ENCODE results near the gene RALGPS1. TPM values are rescaled to one million over a fixed set of nuclear protein-coding genes. Genes with fewer than 3 reads are reported as not detected.

Gene RALGPS1
- polyA plus RNA-seq, 3 donors, result 0.60 to 4.6 (median 1.3) TPM

DNA sequence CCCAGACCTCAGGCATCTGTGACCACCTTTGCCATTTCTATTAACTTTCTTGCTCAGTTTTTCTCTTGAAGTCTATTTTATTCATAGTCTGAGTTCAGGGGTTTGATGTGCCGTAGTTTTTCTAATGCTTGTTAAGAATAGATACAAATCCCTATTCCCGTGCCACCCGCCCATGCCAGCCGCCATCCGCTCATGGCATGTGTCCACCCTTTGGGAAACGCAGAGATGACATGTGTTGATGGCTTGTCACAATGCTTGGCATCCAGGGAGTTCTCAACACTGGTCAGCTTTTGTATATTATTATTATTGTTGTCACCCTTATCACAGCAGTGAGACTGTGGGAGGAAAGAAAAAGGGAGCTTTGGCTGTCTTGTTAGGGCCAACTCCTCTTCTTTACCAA lies 225.2 kb downstream of the RALGPS1 start:
- Mint-ChIP-seq H3K4me1 (no peaks in the 10 kb centered on the region), H3K9me3 (peaks cover 0 to 2% (median 0%) of the 10 kb centered on the region in 7 donors), H3K27me3 (ENCODE audit: low read depth in 3 of 3) (peaks cover 9 to 24% (median 11%) of the 10 kb centered on the region in 3 donors), H3K36me3 (no peaks in the 10 kb centered on the region), H3K4me3 (no peak overlapping the region), H3K27ac (no peak overlapping the region)
- Histone ChIP-seq H3K4me3 (replicated peaks in 1 of 3; ENCODE audit: low read depth in 2 of 3, low read length in 3 of 3) (no peak overlapping the region), H2AFZ (ENCODE audit: insufficient read depth, low read depth, low read length, poor library complexity, severe bottlenecking) (no peak overlapping the region), H3K4me1 (ENCODE audit: control insufficient read depth in 1 of 2, insufficient read depth in 2 of 2, low read length in 2 of 2) (no peaks in the 10 kb centered on the region), H3K79me2 (ENCODE audit: insufficient read depth, low read length) (no peaks in the 10 kb centered on the region), H3K27ac (ENCODE audit: low read depth in 1 of 2, low read length in 2 of 2) (no peak overlapping the region), H3K9ac (ENCODE audit: insufficient read depth, low read length, poor library complexity, severe bottlenecking) (no peak overlapping the region), H3K27me3 (ENCODE audit: control insufficient read depth in 2 of 2, insufficient read depth in 2 of 2, low read length in 2 of 2) (no peaks in the 10 kb centered on the region), H3K4me2 (replicated peaks; ENCODE audit: extremely low read depth, low read length, poor library complexity, severe bottlenecking) (no peak overlapping the region), H3K9me3 (replicated peaks in 1 of 2; ENCODE audit: control insufficient read depth in 1 of 2, insufficient read depth in 1 of 2, low read length in 2 of 2) (no peaks in the 10 kb centered on the region), H4K20me1 (ENCODE audit: insufficient read depth, low read length) (no peaks in the 10 kb centered on the region), H3K36me3 (replicated peaks in 1 of 2; ENCODE audit: control insufficient read depth in 1 of 2, insufficient read depth in 2 of 2, low read length in 2 of 2) (no peaks in the 10 kb centered on the region)
- WGBS (ENCODE audit: insufficient coverage), result no CpG with 5 or more reads among the region's 6 CpGs
- intact Hi-C loops (cut with micrococcal nuclease), result no loop called here
- TF ChIP-seq, protein P1, sequence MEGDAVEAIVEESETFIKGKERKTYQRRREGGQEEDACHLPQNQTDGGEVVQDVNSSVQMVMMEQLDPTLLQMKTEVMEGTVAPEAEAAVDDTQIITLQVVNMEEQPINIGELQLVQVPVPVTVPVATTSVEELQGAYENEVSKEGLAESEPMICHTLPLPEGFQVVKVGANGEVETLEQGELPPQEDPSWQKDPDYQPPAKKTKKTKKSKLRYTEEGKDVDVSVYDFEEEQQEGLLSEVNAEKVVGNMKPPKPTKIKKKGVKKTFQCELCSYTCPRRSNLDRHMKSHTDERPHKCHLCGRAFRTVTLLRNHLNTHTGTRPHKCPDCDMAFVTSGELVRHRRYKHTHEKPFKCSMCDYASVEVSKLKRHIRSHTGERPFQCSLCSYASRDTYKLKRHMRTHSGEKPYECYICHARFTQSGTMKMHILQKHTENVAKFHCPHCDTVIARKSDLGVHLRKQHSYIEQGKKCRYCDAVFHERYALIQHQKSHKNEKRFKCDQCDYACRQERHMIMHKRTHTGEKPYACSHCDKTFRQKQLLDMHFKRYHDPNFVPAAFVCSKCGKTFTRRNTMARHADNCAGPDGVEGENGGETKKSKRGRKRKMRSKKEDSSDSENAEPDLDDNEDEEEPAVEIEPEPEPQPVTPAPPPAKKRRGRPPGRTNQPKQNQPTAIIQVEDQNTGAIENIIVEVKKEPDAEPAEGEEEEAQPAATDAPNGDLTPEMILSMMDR (IDR thresholded peaks at IDR 0.05), result no peak
- no peak for DNase-seq

DNA sequence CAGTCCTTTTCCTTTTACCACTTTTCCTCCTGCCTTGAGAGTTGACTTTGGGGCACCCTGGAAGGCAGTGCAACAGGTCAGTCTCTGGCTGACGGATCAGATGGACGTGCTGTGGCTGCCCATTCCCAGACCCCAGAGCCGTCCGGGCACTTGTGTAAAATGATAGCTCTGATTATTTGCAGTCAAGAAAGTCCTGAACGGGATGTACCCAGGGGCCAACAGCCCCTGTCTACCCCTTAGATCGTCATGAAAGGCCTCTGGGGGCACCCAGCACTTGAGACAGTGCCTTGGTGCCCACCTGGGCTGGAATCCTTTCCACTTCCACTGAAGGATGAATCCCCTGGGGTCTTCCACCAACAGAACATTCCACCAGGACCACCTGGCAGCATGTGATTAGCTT lies 225.6 kb downstream of the RALGPS1 start:
- H3K9ac ChIP-seq (ENCODE audit: insufficient read depth, low read length, poor library complexity, severe bottlenecking), result no peak overlapping the region
- no peaks in the 10 kb centered on the region for H3K27me3 ChIP-seq (ENCODE audit: control insufficient read depth in 2 of 2, insufficient read depth in 2 of 2, low read length in 2 of 2)
- TF ChIP-seq, protein P1 (IDR thresholded peaks at IDR 0.05), result no peak
- H3K27ac ChIP-seq (ENCODE audit: low read depth in 1 of 2, low read length in 2 of 2), result no peak overlapping the region
- DNase-seq, result no peak
- intact Hi-C loops (cut with micrococcal nuclease), result no loop called here
- H3K4me2 ChIP-seq (replicated peaks; ENCODE audit: extremely low read depth, low read length, poor library complexity, severe bottlenecking), result no peak overlapping the region
- no peaks in the 10 kb centered on the region for H3K36me3 ChIP-seq (replicated peaks in 1 of 2; ENCODE audit: control insufficient read depth in 1 of 2, insufficient read depth in 2 of 2, low read length in 2 of 2)
- H3K9me3 Mint-ChIP-seq, result peaks cover 0 to 2% (median 0%) of the 10 kb centered on the region in 7 donors
- no peaks in the 10 kb centered on the region for H4K20me1 ChIP-seq (ENCODE audit: insufficient read depth, low read length)
- H3K36me3 Mint-ChIP-seq, result no peaks in the 10 kb centered on the region
- peaks cover 9 to 24% (median 11%) of the 10 kb centered on the region in 3 donors for H3K27me3 Mint-ChIP-seq (ENCODE audit: low read depth in 3 of 3)
- H3K4me3 ChIP-seq (replicated peaks in 1 of 3; ENCODE audit: low read depth in 2 of 3, low read length in 3 of 3), result no peak overlapping the region
- H3K27ac Mint-ChIP-seq, result no peak overlapping the region
- no peaks in the 10 kb centered on the region for H3K4me1 ChIP-seq (ENCODE audit: control insufficient read depth in 1 of 2, insufficient read depth in 2 of 2, low read length in 2 of 2)
- H2AFZ ChIP-seq (ENCODE audit: insufficient read depth, low read depth, low read length, poor library complexity, severe bottlenecking), result no peak overlapping the region
- H3K4me3 Mint-ChIP-seq, result no peak overlapping the region
- WGBS (ENCODE audit: insufficient coverage), result 92% methylated on average over 6 of the region's 6 CpGs
- H3K79me2 ChIP-seq (ENCODE audit: insufficient read depth, low read length), result no peaks in the 10 kb centered on the region
- H3K9me3 ChIP-seq (replicated peaks in 1 of 2; ENCODE audit: control insufficient read depth in 1 of 2, insufficient read depth in 1 of 2, low read length in 2 of 2), result no peaks in the 10 kb centered on the region
- H3K4me1 Mint-ChIP-seq, result no peaks in the 10 kb centered on the region

Data from CD14-positive monocyte (primary cell).